ENCODE measurements around the gene HBP1. TPM values are rescaled to one million over a fixed set of nuclear protein-coding genes. Genes with fewer than 3 reads are reported as not detected.
A peak's percentile ranks its signal among the peaks of the same experiment; 100 is the strongest.

HBP1 gene
- polyA plus RNA-seq, 1 donor from 2014 or later: 37.7 TPM

DNA sequence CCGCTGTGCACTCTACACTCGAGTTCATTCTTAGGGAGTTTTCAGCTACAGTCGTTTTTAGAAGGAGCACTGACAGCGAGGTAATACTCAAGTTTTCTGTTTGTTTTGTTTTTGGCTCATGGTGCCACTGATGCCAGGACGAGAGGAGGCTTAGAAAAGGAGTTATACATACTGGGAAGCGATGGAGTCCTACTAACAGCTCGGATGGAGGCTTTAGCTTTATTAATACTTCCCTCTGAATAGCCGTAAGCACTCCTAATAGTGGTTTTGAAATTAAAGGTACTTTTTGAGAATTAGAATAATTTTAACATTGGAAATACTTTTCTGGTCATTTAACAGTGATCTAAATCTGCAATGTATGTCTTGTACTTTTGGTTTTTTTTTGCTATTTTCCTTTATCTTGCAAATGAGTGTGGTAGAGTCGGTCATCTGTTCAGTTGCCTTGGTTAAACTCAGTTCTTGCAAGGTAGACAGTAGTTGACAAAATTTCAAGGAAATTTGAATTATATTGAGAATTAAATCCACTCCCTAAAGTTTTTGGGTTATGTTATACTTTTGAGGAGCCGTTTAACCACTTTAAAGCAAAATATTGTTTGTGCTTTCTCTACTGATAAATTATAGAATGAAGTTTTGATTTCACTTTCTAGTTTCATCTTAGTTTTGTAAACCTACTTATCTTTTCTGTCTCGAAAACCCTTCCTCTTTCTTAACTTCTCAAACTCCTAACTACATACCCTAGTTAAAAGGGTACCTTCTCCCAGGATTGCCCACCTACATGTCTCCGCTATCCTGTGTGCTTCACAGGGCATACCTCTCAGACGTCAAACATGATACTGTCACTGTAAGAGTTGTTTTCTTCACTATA is 1.5 kb downstream of the HBP1 start:
- TF ChIP-seq, protein P1, sequence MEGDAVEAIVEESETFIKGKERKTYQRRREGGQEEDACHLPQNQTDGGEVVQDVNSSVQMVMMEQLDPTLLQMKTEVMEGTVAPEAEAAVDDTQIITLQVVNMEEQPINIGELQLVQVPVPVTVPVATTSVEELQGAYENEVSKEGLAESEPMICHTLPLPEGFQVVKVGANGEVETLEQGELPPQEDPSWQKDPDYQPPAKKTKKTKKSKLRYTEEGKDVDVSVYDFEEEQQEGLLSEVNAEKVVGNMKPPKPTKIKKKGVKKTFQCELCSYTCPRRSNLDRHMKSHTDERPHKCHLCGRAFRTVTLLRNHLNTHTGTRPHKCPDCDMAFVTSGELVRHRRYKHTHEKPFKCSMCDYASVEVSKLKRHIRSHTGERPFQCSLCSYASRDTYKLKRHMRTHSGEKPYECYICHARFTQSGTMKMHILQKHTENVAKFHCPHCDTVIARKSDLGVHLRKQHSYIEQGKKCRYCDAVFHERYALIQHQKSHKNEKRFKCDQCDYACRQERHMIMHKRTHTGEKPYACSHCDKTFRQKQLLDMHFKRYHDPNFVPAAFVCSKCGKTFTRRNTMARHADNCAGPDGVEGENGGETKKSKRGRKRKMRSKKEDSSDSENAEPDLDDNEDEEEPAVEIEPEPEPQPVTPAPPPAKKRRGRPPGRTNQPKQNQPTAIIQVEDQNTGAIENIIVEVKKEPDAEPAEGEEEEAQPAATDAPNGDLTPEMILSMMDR (IDR thresholded peaks at IDR 0.05; ENCODE audit: poor library complexity, severe bottlenecking): no peak
- TF ChIP-seq, protein P2, sequence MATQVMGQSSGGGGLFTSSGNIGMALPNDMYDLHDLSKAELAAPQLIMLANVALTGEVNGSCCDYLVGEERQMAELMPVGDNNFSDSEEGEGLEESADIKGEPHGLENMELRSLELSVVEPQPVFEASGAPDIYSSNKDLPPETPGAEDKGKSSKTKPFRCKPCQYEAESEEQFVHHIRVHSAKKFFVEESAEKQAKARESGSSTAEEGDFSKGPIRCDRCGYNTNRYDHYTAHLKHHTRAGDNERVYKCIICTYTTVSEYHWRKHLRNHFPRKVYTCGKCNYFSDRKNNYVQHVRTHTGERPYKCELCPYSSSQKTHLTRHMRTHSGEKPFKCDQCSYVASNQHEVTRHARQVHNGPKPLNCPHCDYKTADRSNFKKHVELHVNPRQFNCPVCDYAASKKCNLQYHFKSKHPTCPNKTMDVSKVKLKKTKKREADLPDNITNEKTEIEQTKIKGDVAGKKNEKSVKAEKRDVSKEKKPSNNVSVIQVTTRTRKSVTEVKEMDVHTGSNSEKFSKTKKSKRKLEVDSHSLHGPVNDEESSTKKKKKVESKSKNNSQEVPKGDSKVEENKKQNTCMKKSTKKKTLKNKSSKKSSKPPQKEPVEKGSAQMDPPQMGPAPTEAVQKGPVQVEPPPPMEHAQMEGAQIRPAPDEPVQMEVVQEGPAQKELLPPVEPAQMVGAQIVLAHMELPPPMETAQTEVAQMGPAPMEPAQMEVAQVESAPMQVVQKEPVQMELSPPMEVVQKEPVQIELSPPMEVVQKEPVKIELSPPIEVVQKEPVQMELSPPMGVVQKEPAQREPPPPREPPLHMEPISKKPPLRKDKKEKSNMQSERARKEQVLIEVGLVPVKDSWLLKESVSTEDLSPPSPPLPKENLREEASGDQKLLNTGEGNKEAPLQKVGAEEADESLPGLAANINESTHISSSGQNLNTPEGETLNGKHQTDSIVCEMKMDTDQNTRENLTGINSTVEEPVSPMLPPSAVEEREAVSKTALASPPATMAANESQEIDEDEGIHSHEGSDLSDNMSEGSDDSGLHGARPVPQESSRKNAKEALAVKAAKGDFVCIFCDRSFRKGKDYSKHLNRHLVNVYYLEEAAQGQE (IDR thresholded peaks at IDR 0.05; ENCODE audit: borderline replicate concordance): no peak
- no peak for TF ChIP-seq MXI1 (conservative IDR thresholded peaks at IDR 0.05; ENCODE audit: poor library complexity, severe bottlenecking)
- TF ChIP-seq TAF1 (IDR thresholded peaks at IDR 0.05; ENCODE audit: low read depth): no peak
- peak overlapping the region; percentile 89 for H3K4me2 ChIP-seq (ENCODE audit: low read length)

DNA sequence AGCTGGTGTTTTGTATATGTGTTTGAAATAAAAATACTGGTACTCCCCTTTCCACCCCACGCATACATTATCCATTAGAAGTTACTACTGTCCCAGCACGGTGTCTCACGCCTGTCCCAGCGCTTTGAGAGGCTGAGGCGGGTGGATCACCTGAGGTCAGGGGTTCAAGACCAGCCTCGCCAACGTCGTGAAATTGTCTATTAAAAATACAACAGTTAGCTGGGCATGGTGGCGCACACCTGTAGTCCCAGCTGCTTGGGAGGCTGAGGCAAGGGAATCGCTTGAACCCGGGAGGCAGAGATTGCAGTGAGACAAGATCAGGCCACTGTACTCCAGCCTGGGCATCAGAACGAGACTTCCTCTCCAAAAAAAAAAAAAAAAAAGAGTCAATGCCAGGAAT is 2.7 kb downstream of the HBP1 start:
- Histone ChIP-seq H4K20me1 (ENCODE audit: insufficient read depth) (no peaks in the 10 kb centered on the region), H3K27me3 (ENCODE audit: insufficient read depth, low read depth, low read length) (no peaks in the 10 kb centered on the region), H3K9me3 (ENCODE audit: low read length) (no peaks in the 10 kb centered on the region), H3K4me2 (ENCODE audit: low read length) (no peak overlapping the region), H3K9me2 (ENCODE audit: insufficient read depth, low read length) (no peaks in the 10 kb centered on the region), H3K27ac (ENCODE audit: low read length) (no peak overlapping the region), H3F3A (ENCODE audit: insufficient read depth, low read length, poor library complexity, severe bottlenecking) (peaks cover 5% of the 10 kb centered on the region), H3K79me2 (replicated peaks; ENCODE audit: insufficient read depth, low read length) (peaks cover 50% of the 10 kb centered on the region), H3K36me3 (ENCODE audit: insufficient read depth, low read length) (no peaks in the 10 kb centered on the region), H3K9ac (ENCODE audit: low read length) (no peak overlapping the region), H2AFZ (ENCODE audit: low read depth, low read length) (no peak overlapping the region), H3K4me3 (ENCODE audit: low read length) (no peak overlapping the region)
- TF ChIP-seq MXI1 (conservative IDR thresholded peaks at IDR 0.05; ENCODE audit: poor library complexity, severe bottlenecking): no peak
- TF ChIP-seq EZH2 (IDR thresholded peaks at IDR 0.05; ENCODE audit: borderline replicate concordance, insufficient read depth, low read length, poor library complexity, severe bottlenecking): no peak

More for the DNA sequence above, 1.5 kb downstream of the HBP1 start:
- peak overlapping the region; percentile 74 for H3K9ac ChIP-seq (ENCODE audit: low read length)
- no peaks in the 10 kb centered on the region for H4K20me1 ChIP-seq (ENCODE audit: insufficient read depth)
- peaks cover 5% of the 10 kb centered on the region for H3F3A ChIP-seq (ENCODE audit: insufficient read depth, low read length, poor library complexity, severe bottlenecking)
- H3K9me2 ChIP-seq (ENCODE audit: insufficient read depth, low read length): no peaks in the 10 kb centered on the region
- H3K9me3 ChIP-seq (ENCODE audit: low read length): no peaks in the 10 kb centered on the region
- H3K36me3 ChIP-seq (ENCODE audit: insufficient read depth, low read length): no peaks in the 10 kb centered on the region
- H2AFZ ChIP-seq (ENCODE audit: low read depth, low read length): peak overlapping the region; percentile 74
- no peaks in the 10 kb centered on the region for H3K27me3 ChIP-seq (ENCODE audit: insufficient read depth, low read depth, low read length)
- H3K79me2 ChIP-seq (replicated peaks; ENCODE audit: insufficient read depth, low read length): peaks cover 42% of the 10 kb centered on the region
- peak overlapping the region; percentile 70 for H3K4me3 ChIP-seq (ENCODE audit: low read length)
- peak overlapping the region; percentile 85 for H3K27ac ChIP-seq (ENCODE audit: low read length)

All from neural cell (in vitro differentiated cells).